H7 (cell line): ENCODE measurements around the gene ZNF736. TPM values are rescaled to one million over a fixed set of nuclear protein-coding genes. Genes with fewer than 3 reads are reported as not detected.
"Not testable (repeated sequence)": the region's sequence is repeated elsewhere in the genome, so short reads cannot be mapped to it uniquely, and the experiment has no call there.

Source experiments
- DNase-seq: peaks from one replicate; pipeline ENCODE4 v3.0.0; 2012
- H3K27me3 ChIP-seq: 2 replicates; pipeline ENCODE4 v1.6.0; 2011; ENCODE audit warnings: mild to moderate bottlenecking, low read length; ENCODE audit not compliant: control insufficient read depth, insufficient read depth
- H3K36me3 ChIP-seq: replicated peaks from 2 replicates; pipeline ENCODE4 v1.5.1; 2011; ENCODE audit warnings: low read length; ENCODE audit not compliant: control insufficient read depth, insufficient read depth
- H3K4me3 ChIP-seq: 2 replicates; pipeline ENCODE4 v1.5.1; 2011; ENCODE audit warnings: low read depth, mild to moderate bottlenecking, control low read depth, low read length, moderate library complexity; ENCODE audit not compliant: insufficient read depth
- total RNA-seq: library from RNA; depleted of rRNA; stranded (reverse); fragments of >200 nt; shearing (Covaris generic); gene quantifications from 2 replicates; pipeline ENCODE4 v1.2.3, GENCODE V29; 2014; rRNA removed

ZNF736 gene
- not detected in 2 replicates for total RNA-seq

DNA sequence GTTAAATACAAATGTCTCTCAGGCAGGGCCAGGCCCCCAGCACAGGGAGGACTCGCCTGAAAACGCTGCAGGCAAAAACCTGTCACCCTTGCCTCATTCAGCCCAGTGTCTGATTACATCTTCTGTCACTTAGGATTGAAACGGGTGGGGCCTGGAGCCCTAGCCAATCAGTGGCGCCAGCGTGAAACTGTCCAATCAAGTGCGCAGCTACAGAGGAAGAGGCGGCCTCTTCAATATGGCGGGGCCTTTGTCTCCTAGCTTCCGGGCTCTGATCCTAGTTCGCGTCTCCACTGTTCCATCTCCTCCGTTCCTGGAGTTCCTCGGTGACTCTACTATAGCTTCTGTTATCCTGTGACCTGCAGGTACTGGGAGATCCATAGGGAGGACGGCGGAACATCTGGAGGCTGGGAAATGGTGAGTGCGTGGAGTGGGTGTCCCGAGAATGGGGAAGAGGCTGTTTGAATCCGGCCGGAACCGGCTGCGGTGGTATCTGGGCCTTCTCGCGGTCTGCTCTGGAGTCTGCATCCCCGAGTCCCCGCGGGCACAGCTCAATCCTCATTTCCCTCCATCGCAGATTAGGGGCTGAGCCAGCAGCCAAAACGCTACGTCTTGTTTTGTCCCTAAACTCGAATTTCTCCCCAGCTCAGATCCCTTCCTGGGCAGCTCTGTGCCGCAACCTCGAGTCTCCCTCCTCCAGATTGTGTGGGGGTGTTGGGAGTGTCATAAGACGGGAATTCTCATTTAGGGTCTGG is at the start of gene ZNF736:
Gene ZNF736, plus strand, starts transcription at position 222 of the 752 bp plus-strand sequence. Its CDS starts 190 bp downstream, at position 412.
- DNase-seq = no peak
- H3K4me3 ChIP-seq = no peak within 1 kb of the TSS
- H3K27me3 ChIP-seq = no peaks in the 10 kb centered on the region
- H3K36me3 ChIP-seq = no peaks in the 10 kb centered on the region

DNA sequence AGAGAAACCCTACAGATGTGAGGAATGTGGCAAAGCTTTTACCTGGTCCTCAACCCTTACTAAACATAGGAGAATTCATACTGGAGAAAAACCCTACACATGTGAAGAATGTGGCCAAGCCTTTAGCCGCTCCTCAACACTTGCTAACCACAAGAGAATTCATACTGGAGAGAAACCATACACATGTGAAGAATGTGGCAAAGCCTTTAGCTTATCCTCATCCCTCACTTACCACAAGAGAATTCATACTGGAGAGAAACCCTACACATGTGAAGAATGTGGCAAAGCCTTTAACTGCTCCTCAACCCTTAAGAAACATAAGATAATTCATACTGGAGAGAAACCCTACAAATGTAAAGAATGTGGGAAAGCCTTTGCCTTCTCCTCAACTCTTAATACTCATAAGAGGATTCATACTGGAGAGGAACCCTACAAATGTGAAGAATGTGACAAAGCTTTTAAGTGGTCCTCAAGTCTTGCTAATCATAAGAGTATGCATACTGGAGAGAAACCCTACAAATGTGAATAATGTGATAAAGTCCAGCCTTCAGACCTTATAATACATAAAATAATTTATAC is 47.3 kb upstream of the ZNF736 start:
- Histone ChIP-seq H3K4me3 (no peak overlapping the region), H3K27me3 (no peaks in the 10 kb centered on the region), H3K36me3 (no peaks in the 10 kb centered on the region)
- DNase-seq = no peak

DNA sequence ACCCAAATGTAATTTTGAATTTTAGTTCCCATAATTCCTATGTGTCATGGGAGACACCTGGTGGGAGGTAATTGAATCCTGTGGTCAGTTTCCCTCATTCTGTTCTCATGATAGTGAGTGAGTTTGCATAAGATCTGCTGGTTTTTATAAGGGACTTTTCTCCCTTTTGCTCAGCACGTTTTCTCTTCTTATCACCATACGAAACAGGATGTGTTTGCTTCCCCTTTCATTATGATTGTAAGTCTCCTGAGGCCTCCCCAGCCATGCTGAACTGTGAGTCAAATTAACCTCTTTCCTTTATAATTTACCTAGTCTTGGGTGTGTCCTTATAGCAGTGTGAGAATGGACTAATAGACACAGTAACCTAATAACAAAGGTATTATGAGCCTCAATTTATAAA is 36.1 kb upstream of the ZNF736 start:
- DNase-seq = no peak
- H3K27me3 ChIP-seq = no peaks in the 10 kb centered on the region
- H3K36me3 ChIP-seq = no peaks in the 10 kb centered on the region
- no peak overlapping the region for H3K4me3 ChIP-seq

DNA sequence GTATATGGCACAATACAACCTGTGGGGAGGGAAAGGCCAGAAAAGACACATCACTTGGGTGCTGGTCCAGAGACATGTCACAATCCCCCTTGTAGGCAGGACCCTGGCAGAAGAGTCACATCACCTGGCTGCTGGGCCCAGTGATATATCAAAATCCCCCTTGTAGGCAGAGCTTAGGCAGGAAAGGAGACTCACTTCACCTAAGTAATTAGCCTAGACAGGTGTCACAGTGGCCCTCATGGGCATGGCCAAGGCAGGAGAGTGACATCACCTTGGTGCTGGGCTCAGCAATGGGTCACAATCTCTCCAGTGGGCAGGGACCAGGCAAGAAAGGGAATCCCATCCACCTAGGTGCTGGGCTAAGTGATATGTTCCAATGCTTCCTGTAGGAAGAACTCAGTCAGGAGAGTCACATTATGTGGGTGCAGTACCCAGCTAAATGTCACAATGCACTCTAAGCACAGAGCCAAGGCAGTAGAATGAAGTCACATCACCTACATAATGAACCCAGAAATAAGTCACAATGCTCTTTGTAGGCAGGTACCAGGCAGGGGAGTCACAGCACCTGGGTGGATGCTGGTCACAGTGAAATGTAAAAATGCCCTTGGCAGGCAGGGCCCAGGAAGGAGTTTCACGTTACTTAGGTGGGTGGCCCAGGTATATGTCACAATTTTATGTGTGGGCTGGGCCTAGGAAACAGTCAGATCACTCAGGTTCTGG is 18.9 kb upstream of the ZNF736 start:
- Histone ChIP-seq H3K27me3 (no peaks in the 10 kb centered on the region), H3K36me3 (no peaks in the 10 kb centered on the region), H3K4me3 (no peak overlapping the region)
- DNase-seq = no peak

DNA sequence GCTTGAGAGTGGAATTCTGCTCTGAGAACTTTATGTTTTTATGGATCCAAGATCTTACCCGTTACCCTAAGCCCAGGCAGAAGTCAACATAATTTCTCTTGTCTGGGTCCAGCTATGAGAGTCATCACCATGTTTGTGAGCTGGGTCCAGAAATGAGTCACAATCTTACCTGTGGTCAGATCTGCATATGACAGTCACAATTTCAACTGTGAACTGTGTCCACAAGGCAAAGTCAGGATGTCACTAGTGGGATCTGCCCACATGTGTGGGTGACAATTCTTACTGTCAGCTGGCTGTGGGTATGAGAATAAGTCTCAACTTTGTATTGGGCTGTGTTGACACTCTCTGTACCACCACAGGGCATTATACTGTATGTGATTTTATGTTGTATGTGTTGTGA is 16.3 kb upstream of the ZNF736 start:
- H3K27me3 ChIP-seq, DNase-seq, H3K36me3 ChIP-seq, H3K4me3 ChIP-seq: not testable (repeated sequence)

DNA sequence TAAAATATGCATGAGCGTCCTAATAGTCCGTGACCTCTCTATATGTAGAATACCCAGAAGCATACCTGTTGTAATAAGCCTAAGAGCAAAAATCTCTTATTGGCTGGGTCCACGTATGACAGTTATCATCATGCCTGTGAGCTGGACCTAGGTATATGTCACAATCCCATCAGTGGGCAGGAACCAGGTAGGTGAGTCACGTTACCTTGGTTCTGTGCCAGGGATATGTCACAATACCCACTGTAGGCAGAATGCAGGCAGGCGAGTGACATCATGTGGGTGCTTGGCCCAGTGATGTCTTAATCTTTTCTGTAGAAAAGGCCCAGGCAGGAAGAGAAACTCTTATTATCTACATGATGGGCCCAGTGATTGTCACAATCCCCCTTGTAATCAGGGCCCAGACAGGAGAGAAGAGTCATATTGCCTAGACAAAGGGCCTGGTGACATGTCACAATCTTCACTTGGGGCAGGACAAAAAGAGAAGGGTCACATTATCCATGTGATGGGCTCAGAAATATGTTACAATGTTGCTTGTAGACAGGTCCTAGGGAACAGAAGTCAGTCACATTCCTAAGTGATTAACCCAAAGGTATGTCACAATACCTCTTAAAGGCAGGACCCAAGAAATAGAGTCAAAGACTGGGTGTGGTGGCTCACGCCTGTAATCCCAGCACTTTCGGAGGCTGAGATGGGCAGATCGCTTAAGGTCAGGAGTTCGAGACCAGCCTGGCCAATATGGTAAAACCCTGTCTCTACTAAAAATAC is 12.9 kb upstream of the ZNF736 start:
- Histone ChIP-seq H3K4me3 (no peak overlapping the region), H3K36me3 (no peaks in the 10 kb centered on the region), H3K27me3 (no peaks in the 10 kb centered on the region)
- DNase-seq = no peak

DNA sequence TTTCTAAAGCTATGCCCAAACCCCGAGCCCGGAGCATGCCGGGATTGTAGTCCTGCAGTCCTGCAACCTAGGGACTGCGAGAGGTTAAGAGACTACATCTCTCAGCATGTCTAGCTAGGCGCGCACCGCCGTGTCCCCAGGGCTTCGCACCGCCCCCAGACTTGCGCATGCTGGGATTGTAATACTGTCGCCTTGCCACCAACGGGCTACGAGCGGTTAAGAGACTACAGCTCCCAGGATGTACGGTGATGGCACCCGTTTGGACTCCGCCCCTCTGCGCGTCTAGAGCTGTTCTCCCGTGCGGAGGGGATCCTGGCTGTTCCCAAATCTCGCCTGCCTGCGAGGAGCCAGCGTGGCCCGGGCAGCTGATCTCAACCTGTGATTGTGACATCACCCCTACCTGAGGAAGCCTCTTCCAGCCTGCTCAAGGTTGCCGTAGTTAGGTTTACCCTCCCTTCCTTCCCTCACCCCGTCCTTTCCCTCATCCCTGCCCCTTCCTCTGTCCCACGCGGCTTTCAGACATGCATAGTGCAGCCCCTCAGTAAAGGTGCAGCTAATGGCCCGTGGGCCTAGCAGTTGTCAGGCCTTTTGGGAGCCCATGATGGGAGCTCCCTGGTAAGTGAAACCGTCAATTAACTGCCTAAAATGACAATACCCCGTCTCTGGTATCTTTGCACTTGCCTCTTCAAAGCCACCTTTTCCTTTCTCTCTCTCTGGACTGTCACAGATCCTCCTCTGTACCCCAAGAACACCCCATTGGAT is 6.3 kb upstream of the ZNF736 start:
- Histone ChIP-seq H3K27me3 (no peaks in the 10 kb centered on the region), H3K4me3 (no peak overlapping the region), H3K36me3 (no peaks in the 10 kb centered on the region)
- no peak for DNase-seq

DNA sequence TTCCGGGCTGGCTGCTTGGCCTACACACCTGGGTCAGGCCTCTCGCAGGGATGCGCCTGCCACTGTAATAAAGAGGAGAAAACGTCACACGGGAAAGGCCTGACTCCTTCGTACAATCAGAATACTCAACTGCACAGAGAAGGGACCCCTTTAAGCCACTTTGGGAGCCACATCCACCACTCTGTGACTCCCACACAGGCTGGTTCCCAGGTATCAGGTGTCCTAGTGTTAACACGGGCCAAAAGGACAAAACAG is 5.8 kb upstream of the ZNF736 start:
- Histone ChIP-seq H3K4me3 (no peak overlapping the region), H3K27me3 (no peaks in the 10 kb centered on the region)

DNA sequence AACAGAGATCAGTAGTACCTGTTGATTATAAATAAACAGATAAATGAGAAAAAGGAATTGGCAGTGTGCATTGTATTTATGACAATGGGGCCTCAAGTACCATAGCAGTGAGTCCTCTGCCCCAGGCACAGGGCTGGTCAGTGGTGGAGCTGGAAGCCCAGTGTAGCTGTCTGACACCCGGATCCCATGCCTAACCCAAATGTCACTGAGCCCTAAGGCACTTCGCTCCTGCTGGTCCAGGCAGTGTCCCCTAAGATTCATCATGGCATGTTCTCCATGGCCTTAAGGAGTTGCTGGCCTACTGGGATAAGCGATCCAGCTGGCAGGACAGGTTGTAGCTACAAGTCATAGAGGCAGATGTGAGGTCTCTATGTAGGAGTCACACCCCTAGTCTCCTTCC is 3.3 kb upstream of the ZNF736 start:
- H3K27me3 ChIP-seq = no peaks in the 10 kb centered on the region
- DNase-seq = no peak
- H3K36me3 ChIP-seq = no peaks in the 10 kb centered on the region
- no peak overlapping the region for H3K4me3 ChIP-seq

More for the DNA sequence above, 5.8 kb upstream of the ZNF736 start:
- DNase-seq = no peak
- H3K36me3 ChIP-seq = no peaks in the 10 kb centered on the region

DNA sequence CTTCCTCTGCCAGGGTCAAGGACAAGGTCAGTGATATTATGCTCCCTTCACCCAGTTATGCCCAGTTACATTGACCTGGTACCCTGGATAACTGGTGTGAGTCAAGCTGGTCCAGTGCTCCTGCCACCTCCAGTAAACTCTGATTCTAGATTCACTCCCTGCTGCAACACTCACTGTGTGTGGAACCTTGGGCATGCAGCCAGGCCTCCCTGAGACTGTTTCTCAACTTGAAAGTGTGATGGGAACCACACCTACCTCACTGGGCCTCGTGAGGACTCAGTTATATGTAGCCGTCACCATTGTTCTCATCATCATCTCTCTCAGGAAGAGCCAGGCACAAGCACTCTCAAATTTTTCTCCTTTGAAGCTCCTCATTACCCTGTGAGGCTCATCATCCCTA is 935 bp upstream of the ZNF736 start:
- Histone ChIP-seq H3K36me3 (no peaks in the 10 kb centered on the region), H3K4me3 (no peak overlapping the region), H3K27me3 (no peaks in the 10 kb centered on the region)
- no peak for DNase-seq

DNA sequence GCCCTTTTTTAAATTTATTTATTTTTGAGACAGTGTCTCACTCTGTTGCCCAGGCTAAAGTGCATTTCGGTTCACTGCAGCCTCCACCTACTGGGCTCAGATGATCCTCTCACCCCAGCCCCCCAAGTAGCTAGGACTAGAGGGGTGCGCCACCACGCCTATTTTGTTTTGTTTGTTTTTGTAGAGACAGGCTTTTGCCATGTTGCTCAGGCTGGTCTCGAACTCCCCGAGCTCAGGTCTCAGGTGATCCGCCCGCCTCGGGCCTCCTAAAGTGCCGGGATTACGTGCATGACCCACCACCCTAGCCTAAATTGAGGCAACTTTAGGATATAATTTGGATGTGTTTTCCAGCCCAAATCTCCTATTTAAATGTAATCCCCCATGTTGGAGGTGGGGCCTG is 805 bp downstream of the ZNF736 start:
- Histone ChIP-seq H3K36me3 (no peaks in the 10 kb centered on the region), H3K4me3 (no peak overlapping the region), H3K27me3 (no peaks in the 10 kb centered on the region)
- DNase-seq = no peak

DNA sequence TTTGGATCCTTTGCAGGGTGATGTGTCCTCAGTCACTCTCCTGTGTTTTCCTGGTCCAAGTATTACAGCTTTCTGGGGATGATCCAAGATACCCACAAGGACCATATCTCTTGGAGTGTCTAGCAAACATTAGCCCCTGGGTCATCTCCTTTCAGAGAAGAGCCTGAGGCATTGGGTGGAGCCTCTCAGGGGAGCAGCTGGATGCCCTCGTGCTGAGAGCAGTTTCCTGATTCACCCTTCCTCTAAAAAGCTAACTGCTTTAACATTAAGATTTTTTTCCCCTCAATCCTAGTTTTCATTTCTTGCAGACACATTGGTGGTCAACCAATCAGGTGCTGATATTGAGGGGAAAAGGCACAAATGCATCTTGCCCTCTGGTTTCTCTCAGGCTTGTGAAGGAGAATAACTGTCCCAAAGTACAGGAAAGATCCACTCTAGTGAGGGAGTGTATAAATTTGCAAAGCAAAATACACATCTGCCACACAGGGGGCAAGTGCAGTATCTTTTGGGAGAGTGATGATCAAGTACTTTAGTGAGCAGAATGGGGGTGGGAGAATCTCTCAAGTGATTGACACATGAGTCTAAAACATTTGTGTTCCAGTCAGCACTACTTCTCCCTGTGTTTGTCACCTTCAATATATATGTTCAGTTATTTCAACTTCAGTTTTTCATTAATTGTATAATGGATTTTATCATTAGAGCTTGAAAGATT is 2.4 kb downstream of the ZNF736 start:
- H3K36me3 ChIP-seq, H3K4me3 ChIP-seq, H3K27me3 ChIP-seq, DNase-seq: not testable (repeated sequence)

DNA sequence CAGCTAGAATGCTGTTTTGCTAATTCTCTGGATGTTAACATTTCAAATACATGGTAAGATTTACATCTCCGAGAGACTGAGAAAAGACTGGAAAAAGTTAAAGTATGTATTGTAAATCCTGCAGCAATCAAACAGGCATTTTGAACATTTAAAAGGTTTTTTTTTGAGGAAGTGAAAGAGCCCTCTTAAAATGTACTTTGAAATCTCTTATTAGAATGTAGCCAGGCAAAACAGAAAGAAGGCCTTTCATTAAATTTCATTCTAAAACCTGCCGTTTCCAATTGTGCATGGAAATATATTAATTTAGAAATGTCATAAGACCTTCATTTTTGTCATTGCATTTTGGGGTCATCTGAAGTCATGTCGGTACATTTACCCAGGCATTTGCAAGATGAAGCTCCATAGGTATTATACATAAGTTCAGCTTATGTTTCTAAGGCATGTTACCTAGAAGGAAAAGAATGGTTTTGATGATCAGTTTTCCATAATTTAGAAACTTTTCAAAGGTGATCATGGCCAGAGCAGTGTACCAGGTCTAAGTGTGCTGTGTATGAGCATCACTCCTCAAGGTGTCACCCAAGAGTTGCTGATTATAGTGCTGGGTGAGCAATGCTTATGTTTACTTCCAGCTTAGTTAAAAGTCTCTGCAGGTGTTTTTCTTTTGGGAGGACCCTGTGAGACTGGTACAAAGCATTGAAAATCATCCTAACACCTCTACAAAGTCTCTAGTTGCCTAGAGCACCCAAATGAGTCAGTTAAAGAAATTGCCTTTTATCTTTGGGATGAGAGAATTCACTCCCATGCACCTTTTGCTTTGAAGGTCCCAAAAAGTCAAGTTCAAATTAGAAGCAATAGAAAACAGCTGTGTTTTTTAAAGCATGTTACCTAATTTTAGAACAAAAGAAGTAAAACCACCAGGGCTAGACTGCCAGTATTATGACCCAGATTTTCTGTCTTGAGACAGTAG is 7.1 kb downstream of the ZNF736 start:
- Histone ChIP-seq H3K36me3 (no peaks in the 10 kb centered on the region), H3K27me3 (no peaks in the 10 kb centered on the region), H3K4me3 (no peak overlapping the region)
- no peak for DNase-seq
